H9 (cell line): ENCODE results near the gene WDR27. TPM values are rescaled to one million over a fixed set of nuclear protein-coding genes. Genes with fewer than 3 reads are reported as not detected.

Experiments used
- DNase-seq: peaks from one replicate; pipeline ENCODE4 v3.0.0-alpha.2; 2017
- H2AFZ ChIP-seq: one replicate; pipeline ENCODE4 v1.6.1; 2013; ENCODE audit warnings: mild to moderate bottlenecking, low read length, control low read depth, moderate library complexity
- H2AK5ac ChIP-seq: 2 replicates; pipeline ENCODE4 v1.6.1; 2013; ENCODE audit warnings: low read length, control low read depth, mixed read lengths; ENCODE audit not compliant: insufficient read length
- H2BK120ac ChIP-seq: one replicate; pipeline ENCODE4 v1.6.1; 2013; ENCODE audit warnings: low read depth, mild to moderate bottlenecking, low read length, control low read depth, inconsistent platforms; ENCODE audit not compliant: poor library complexity, severe bottlenecking
- H2BK12ac ChIP-seq: 2 replicates; pipeline ENCODE4 v1.6.1; 2013; ENCODE audit warnings: low read length, control low read depth, mixed read lengths, low read depth; ENCODE audit not compliant: insufficient read length
- H2BK15ac ChIP-seq: 2 replicates; pipeline ENCODE4 v1.6.1; 2013; ENCODE audit warnings: low read depth, low read length, control low read depth
- H2BK20ac ChIP-seq: one replicate; pipeline ENCODE4 v1.6.1; 2013; ENCODE audit warnings: low read depth, mild to moderate bottlenecking, low read length, control low read depth, inconsistent platforms; ENCODE audit not compliant: poor library complexity, severe bottlenecking
- H2BK5ac ChIP-seq: 2 replicates; pipeline ENCODE4 v1.6.1; 2013; ENCODE audit warnings: low read length, control low read depth, mixed read lengths; ENCODE audit not compliant: insufficient read length
- H3K14ac ChIP-seq: 2 replicates; pipeline ENCODE4 v1.6.1; 2013; ENCODE audit warnings: low read length, control low read depth; ENCODE audit not compliant: insufficient read depth
- H3K18ac ChIP-seq: 2 replicates; pipeline ENCODE4 v1.6.1; 2013; ENCODE audit warnings: low read depth, mild to moderate bottlenecking, mixed read lengths, low read length, control low read depth; ENCODE audit not compliant: insufficient read length
- H3K23ac ChIP-seq: 2 replicates; pipeline ENCODE4 v1.6.1; 2013; ENCODE audit warnings: low read length, control low read depth, mixed read lengths, low read depth; ENCODE audit not compliant: insufficient read length
- H3K23me2 ChIP-seq: 2 replicates; pipeline ENCODE4 v1.6.1; 2013; ENCODE audit warnings: low read depth, mild to moderate bottlenecking, mixed read lengths, low read length, control low read depth; ENCODE audit not compliant: insufficient read length, poor library complexity, severe bottlenecking
- H3K27ac ChIP-seq: 2 replicates; pipeline ENCODE4 v1.5.1; 2013; ENCODE audit warnings: low read length, control low read depth, mixed read lengths, low read depth; ENCODE audit not compliant: insufficient read length
- H3K27me3 ChIP-seq: 2 replicates; pipeline ENCODE4 v1.6.1; 2013; ENCODE audit warnings: low read length, control low read depth, inconsistent platforms; ENCODE audit not compliant: insufficient read depth
- H3K4ac ChIP-seq: 2 replicates; pipeline ENCODE4 v1.6.1; 2013; ENCODE audit warnings: low read depth, mild to moderate bottlenecking, control low read depth, inconsistent platforms, low read length, moderate library complexity
- H3K4me1 ChIP-seq: 2 replicates; pipeline ENCODE4 v1.6.1; 2013; ENCODE audit warnings: low read length, control low read depth, inconsistent platforms; ENCODE audit not compliant: insufficient read depth
- H3K4me2 ChIP-seq: 2 replicates; pipeline ENCODE4 v1.6.1; 2013; ENCODE audit warnings: low read length, control low read depth, mixed read lengths; ENCODE audit not compliant: insufficient read length, insufficient read depth
- H3K56ac ChIP-seq: 2 replicates; pipeline ENCODE4 v1.6.1; 2013; ENCODE audit warnings: low read depth, mild to moderate bottlenecking, mixed read lengths, low read length, control low read depth; ENCODE audit not compliant: insufficient read length
- H3K79me1 ChIP-seq: 2 replicates; pipeline ENCODE4 v1.6.1; 2013; ENCODE audit warnings: low read depth, mild to moderate bottlenecking, moderate library complexity, low read length, control low read depth, inconsistent platforms; ENCODE audit not compliant: insufficient read depth, poor library complexity, severe bottlenecking
- H3K79me2 ChIP-seq: 2 replicates; pipeline ENCODE4 v1.6.1; 2013; ENCODE audit warnings: low read length, control low read depth, inconsistent platforms; ENCODE audit not compliant: insufficient read depth
- H3K9ac ChIP-seq: 2 replicates; pipeline ENCODE4 v1.6.1; 2013; ENCODE audit warnings: low read length, control low read depth, mixed read lengths; ENCODE audit not compliant: insufficient read length; ENCODE audit errors: extremely low read depth
- H3K9me3 ChIP-seq: one replicate; pipeline ENCODE4 v1.6.1; 2013; ENCODE audit warnings: low read depth, low read length, inconsistent platforms; ENCODE audit not compliant: control insufficient read depth
- H3T11ph ChIP-seq: one replicate; pipeline ENCODE4 v1.6.1; 2013; ENCODE audit warnings: mild to moderate bottlenecking, low read length, control low read depth, inconsistent platforms
- H4K20me1 ChIP-seq: one replicate; pipeline ENCODE4 v1.6.1; 2013; ENCODE audit not compliant: control insufficient read depth, insufficient read length, insufficient read depth
- H4K5ac ChIP-seq: 2 replicates; pipeline ENCODE4 v1.6.1; 2013; ENCODE audit warnings: low read depth, mild to moderate bottlenecking, mixed read lengths, low read length, control low read depth; ENCODE audit not compliant: insufficient read length
- H4K8ac ChIP-seq: replicated peaks from 2 replicates; pipeline ENCODE4 v1.6.1; 2013; ENCODE audit warnings: low read length, control low read depth, mixed read lengths, low read depth; ENCODE audit not compliant: insufficient read length
- H4K91ac ChIP-seq: 2 replicates; pipeline ENCODE4 v1.6.1; 2013; ENCODE audit warnings: low read depth, mild to moderate bottlenecking, moderate library complexity, mixed read lengths, low read length, control low read depth; ENCODE audit not compliant: insufficient read length
- H3K27ac Mint-ChIP-seq, 3 experiments: 2 replicates in 2 of 3; 3 replicates in 1 of 3; pipeline ENCODE4 v1.8.0; 2020 to 2021; ENCODE audit warnings: mixed read lengths in 3 of 3, mild to moderate bottlenecking in 1 of 3, moderate library complexity in 1 of 3
- H3K27me3 Mint-ChIP-seq: 2 replicates; pipeline ENCODE4 v1.8.0; 2021; ENCODE audit warnings: low read depth, mild to moderate bottlenecking, moderate library complexity, mixed read lengths
- H3K36me3 Mint-ChIP-seq, 3 experiments: 2 replicates in 2 of 3; 3 replicates in 1 of 3; pipeline ENCODE4 v1.8.0; 2020 to 2021; ENCODE audit warnings: low read depth in 3 of 3, mixed read lengths in 3 of 3; ENCODE audit not compliant: insufficient read depth in 1 of 3
- H3K4me1 Mint-ChIP-seq, 2 experiments: 2 replicates each; pipeline ENCODE4 v1.8.0; 2020; ENCODE audit warnings: mixed read lengths in 2 of 2
- H3K4me3 Mint-ChIP-seq, 2 experiments: 2 replicates in 1 of 2; 3 replicates in 1 of 2; pipeline ENCODE4 v1.8.0; 2020 to 2021; ENCODE audit warnings: mild to moderate bottlenecking in 2 of 2, mixed read lengths in 2 of 2, moderate library complexity in 1 of 2
- H3K9me3 Mint-ChIP-seq, 2 experiments: 2 replicates in 1 of 2; 3 replicates in 1 of 2; pipeline ENCODE4 v1.8.0; 2020; ENCODE audit warnings: mild to moderate bottlenecking in 2 of 2, mixed read lengths in 2 of 2, moderate library complexity in 1 of 2
- WGBS: extraction: QIAGEN DNeasy Blood & Tissue Kit; methylation state at CpG from one replicate; pipeline ENCODE4 v1.1.7; 2013; ENCODE audit warnings: missing lambda C conversion rate, low lambda C conversion rate, mixed read lengths; ENCODE audit not compliant: insufficient read length; ENCODE audit errors: extremely low coverage; 5-methylcytosine and 5-hydroxymethylcytosine counted together
- total RNA-seq: library from RNA; stranded (reverse); gene quantifications from 2 replicates; pipeline ENCODE4 v1.2.1, GENCODE V29; 2021
- TF ChIP-seq, protein P1 (sequence below): fragments of 200-600 bp; sonication (generic); conservative IDR thresholded peaks from 3 replicates; pipeline ENCODE4 v1.8.0; 2021; ENCODE audit warnings: antibody characterized with exemption, mild to moderate bottlenecking

WDR27 gene
- total RNA-seq, 1 experiment from 2014 or later = 48.7 TPM

DNA sequence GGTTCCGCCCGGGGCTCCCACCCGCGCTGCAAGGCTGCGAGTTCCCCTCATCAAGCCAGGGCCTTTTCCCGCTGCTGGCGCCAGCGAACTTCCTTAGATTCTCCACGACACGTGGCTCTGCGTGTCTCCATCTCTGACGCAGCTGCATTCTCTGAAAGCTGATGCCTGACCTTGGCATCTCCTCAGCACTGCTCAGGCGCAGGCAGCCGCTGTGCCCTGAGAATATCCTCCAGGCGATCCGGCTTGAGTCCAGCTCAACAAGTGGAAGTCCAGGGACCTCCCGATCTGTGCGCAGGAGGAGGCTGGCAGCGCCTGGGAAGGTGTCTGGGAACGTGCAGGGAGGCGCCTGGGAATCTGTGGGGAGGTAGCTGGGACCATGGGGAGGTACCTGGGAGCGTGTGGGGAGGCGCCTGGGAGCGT, 277.0 kb downstream of the WDR27 start:
- Mint-ChIP-seq H3K4me3 (no peak overlapping the region), H3K27me3 (peaks cover 31% of the 10 kb centered on the region), H3K36me3 (peaks cover 12 to 36% (median 18%) of the 10 kb centered on the region in 3 experiments), H3K27ac (peak overlapping the region in 1 of 3 experiments; percentile 80; a peak in 1 of 7 replicates), H3K4me1 (peaks cover 31% of the 10 kb centered on the region in 2 experiments), H3K9me3 (peaks cover 24 to 25% of the 10 kb centered on the region in 2 experiments)
- Histone ChIP-seq H3K79me1 (no peaks in the 10 kb centered on the region), H3K4me2 (no peak overlapping the region), H3K4ac (no peak overlapping the region), H2BK120ac (no peak overlapping the region), H3K18ac (no peak overlapping the region), H2BK15ac (no peak overlapping the region), H3K27ac (no peak overlapping the region), H4K91ac (no peak overlapping the region), H2AFZ (no peak overlapping the region), H3K14ac (no peak overlapping the region), H3K56ac (no peak overlapping the region), H3K79me2 (no peaks in the 10 kb centered on the region), H4K20me1 (no peaks in the 10 kb centered on the region), H3K9ac (no peak overlapping the region), H2BK12ac (no peak overlapping the region), H2AK5ac (no peak overlapping the region), H3K27me3 (no peaks in the 10 kb centered on the region), H3K4me1 (no peaks in the 10 kb centered on the region), H4K8ac (no peak overlapping the region), H4K5ac (no peak overlapping the region), H3K9me3 (no peaks in the 10 kb centered on the region), H2BK20ac (no peak overlapping the region), H3T11ph (no peak overlapping the region), H3K23ac (no peak overlapping the region), H2BK5ac (no peak overlapping the region), H3K23me2 (no peaks in the 10 kb centered on the region)
- no peak for DNase-seq
- TF ChIP-seq, protein P1, sequence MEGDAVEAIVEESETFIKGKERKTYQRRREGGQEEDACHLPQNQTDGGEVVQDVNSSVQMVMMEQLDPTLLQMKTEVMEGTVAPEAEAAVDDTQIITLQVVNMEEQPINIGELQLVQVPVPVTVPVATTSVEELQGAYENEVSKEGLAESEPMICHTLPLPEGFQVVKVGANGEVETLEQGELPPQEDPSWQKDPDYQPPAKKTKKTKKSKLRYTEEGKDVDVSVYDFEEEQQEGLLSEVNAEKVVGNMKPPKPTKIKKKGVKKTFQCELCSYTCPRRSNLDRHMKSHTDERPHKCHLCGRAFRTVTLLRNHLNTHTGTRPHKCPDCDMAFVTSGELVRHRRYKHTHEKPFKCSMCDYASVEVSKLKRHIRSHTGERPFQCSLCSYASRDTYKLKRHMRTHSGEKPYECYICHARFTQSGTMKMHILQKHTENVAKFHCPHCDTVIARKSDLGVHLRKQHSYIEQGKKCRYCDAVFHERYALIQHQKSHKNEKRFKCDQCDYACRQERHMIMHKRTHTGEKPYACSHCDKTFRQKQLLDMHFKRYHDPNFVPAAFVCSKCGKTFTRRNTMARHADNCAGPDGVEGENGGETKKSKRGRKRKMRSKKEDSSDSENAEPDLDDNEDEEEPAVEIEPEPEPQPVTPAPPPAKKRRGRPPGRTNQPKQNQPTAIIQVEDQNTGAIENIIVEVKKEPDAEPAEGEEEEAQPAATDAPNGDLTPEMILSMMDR = no peak
- no CpG with 5 or more reads among the region's 24 CpGs for WGBS
